HG02610 (cell line): ENCODE data around the gene CLTC.

Experiments
- ATAC-seq: cut with Tn5 transposase; IDR thresholded peaks from one replicate; pipeline ENCODE4 v1.9.1; 2021; ENCODE audit warnings: mild to moderate bottlenecking, moderate library complexity; ENCODE audit not compliant: unreplicated experiment

The CLTC gene

GRCh38 chr17:59723041-59723440, 103.3 kb downstream of the CLTC start:
- ATAC-seq = no peak

GRCh38 chr17:59723607-59724006, 103.9 kb downstream of the CLTC start:
- ATAC-seq = no peak

GRCh38 chr17:59725691-59726090, 106.0 kb downstream of the CLTC start:
- no peak for ATAC-seq

GRCh38 chr17:59727817-59728533, 108.3 kb downstream of the CLTC start:
- ATAC-seq = no peak

DNA sequence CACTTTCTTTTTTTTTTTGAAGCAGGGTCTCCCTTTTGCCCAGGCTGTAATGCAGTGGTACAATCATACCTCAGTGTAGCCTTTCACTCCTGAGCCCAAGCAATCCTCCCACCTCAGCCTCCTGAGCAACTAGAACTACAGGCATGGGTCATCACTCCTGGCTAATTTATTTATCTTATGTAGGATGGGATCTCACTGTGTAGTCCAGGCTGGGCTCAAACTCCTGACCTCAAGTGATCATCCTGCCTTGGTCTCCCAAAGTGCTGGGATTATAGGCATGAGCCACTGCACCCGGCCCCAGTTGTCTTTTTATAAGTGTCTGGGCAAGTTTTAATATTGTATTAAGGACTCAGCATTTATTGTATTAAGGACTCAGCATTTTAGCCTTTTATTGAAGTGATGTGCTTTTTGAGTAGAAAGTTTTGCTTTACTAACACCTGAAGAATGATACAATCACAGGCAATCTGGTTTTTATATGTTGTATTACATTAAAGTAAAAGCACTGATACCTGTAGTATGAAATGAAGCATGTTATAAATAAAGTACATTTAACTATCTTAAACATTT, 110.7 kb downstream of the CLTC start:
- no peak for ATAC-seq

DNA sequence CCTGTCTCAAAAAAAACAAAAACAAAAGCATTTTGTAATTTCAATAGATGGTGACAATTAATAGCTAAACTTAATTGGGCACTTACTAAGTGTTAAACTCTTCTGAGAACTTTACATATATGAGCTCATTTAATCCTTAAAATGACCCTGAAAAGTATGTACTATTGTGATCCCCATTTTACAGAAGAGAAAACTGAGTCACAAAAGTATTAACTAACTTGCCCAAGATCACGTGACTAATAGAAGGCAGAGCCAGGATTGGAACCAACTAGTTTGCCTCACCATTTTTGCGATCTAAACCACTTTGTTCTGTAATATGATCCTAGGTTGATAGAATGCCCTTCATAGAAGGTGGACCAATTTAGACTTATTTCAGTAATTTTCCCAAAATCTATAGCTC, 114.0 kb downstream of the CLTC start:
- ATAC-seq = no peak

DNA sequence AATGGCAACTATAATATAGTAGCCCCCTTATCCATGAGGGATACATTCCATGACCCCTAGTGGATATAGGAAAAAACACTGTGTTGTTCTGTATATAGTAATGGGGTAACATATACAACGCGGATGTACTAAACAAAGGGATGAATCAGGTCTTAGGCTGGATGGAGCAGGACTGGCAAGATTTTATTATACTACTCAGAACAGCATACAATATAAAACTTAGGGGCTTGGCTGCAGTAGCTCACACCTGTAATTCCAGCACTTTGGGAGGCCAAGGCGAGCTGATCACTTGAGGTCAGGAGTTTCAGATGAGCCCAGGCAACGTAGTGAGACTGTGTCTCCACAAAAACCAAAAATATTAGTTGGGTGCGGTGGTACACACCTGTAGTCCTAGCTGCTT, 114.5 kb downstream of the CLTC start:
- ATAC-seq = no peak

DNA sequence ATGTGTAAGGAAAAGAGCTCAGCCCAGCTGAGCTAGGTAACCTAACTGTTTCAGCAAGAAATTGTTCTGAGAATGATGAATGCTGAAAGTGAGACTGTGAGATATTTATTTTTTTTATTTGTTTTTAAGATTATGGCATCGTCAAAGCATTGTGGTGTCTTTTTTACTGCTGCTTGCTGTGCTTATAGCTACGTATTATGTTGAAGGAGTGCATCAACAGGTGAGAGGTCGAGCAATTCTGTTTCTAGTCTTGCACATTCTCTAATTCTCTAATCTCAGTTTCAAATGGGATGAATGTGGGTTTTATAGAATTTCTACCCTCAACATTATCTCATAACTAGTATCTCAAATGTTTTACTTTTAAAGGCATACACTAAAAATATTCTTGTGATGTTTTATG, 117.6 kb downstream of the CLTC start:
- ATAC-seq = no peak

DNA sequence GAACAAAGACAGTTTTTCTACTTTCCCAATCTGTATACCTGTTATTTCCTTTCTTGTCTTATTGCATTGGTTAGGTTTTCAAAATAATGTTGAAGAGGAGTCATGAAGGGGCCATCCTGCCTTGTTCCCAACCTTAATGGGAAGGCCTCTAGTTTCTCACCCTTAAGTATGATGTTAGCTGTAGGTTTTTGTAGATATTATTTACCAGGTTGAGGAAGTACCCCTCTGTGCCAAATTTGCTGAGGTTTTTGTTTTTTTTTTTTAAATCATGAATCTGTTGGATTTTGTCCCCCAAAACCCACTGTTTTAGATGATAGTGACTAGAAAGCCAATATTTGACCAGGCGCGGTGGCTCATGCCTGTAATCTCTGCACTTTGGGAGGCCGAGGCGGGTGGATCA, 124.1 kb downstream of the CLTC start:
- ATAC-seq = no peak

DNA sequence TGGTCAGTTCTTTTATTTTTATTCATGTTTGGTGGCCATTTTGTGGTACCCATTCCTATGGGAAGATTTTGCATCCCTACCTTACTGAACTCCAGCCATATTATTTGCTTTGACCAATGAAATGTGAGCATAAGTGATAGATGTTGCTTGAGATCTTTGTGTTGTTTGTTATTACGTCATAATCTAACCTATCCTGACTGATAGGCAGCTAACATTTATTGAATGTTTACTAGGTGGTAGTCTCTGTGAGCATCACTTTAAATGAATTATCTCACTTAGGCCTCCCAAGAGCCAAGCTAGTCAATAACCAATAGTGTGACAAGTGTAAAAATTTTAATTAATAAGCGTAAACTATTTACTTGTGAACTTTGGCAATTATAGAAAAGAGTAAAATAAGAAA, 125.3 kb downstream of the CLTC start:
- ATAC-seq = no peak
